ENCODE measurements around the gene PROX2.
A peak's percentile ranks its signal among the peaks of the same experiment; 100 is the strongest.

PROX2 gene

GRCh38 chr14:74841230-74842207 lies 34.4 kb downstream of the PROX2 start:
- DNase-seq (ENCODE audit: low read depth): no peak

GRCh38 chr14:74840603-74841030 lies 35.3 kb downstream of the PROX2 start:
- DNase-seq (ENCODE audit: low read depth): no peak

- DNase-seq (ENCODE audit: low read depth): peak; percentile 8
Measured at GRCh38 chr14:74838166-74838565, 37.8 kb downstream of the PROX2 start.

GRCh38 chr14:74836251-74836960 lies 39.5 kb downstream of the PROX2 start:
- DNase-seq (ENCODE audit: low read depth): no peak

- no peak for DNase-seq (ENCODE audit: low read depth)
Measured at GRCh38 chr14:74835645-74836250, 40.2 kb downstream of the PROX2 start.

- peak; percentile 20 for DNase-seq (ENCODE audit: low read depth)
Measured at GRCh38 chr14:74834692-74835392, 41.1 kb downstream of the PROX2 start.

GRCh38 chr14:74832849-74833248 lies 43.1 kb downstream of the PROX2 start:
- DNase-seq (ENCODE audit: low read depth): no peak

GRCh38 chr14:74829251-74829650 lies 46.7 kb downstream of the PROX2 start:
- no peak for DNase-seq (ENCODE audit: low read depth)

GRCh38 chr14:74826574-74826973 lies 49.4 kb downstream of the PROX2 start:
- no peak for DNase-seq (ENCODE audit: low read depth)
